Suprapubic skin (tissue), 4 donors: ENCODE measurements around the gene COL28A1. TPM values are rescaled to one million over a fixed set of nuclear protein-coding genes. Genes with fewer than 3 reads are reported as not detected.

Experiments used
- DNase-seq, 2 donors: peaks; one replicate each; pipeline ENCODE4 v3.0.0-alpha.2; 2019; ENCODE audit warnings: low spot score in 2 of 2
- H3K27ac ChIP-seq: fragments of 200-600 bp; sonication (generic); one replicate; pipeline ENCODE4 v1.5.1; 2019
- H3K27me3 ChIP-seq: fragments of 200-600 bp; sonication (generic); one replicate; pipeline ENCODE4 v1.5.1; 2019
- H3K36me3 ChIP-seq: fragments of 200-600 bp; sonication (generic); one replicate; pipeline ENCODE4 v1.5.1; 2019
- H3K4me1 ChIP-seq: fragments of 200-600 bp; sonication (generic); one replicate; pipeline ENCODE4 v1.5.1; 2019
- H3K4me3 ChIP-seq: fragments of 200-600 bp; sonication (generic); one replicate; pipeline ENCODE4 v1.5.1; 2019; ENCODE audit warnings: mild to moderate bottlenecking
- H3K9me3 ChIP-seq: fragments of 200-600 bp; sonication (generic); one replicate; pipeline ENCODE4 v1.5.1; 2019
- CTCF ChIP-seq, 2 donors: fragments of 200-600 bp in 1 of 2; fragments of 450-650 bp in 1 of 2; sonication (generic) in 1 of 2; IDR thresholded peaks; one replicate each; pipeline ENCODE4 v1.5.1; 2016 to 2019; ENCODE audit warnings: antibody characterized with exemption in 2 of 2, mild to moderate bottlenecking in 1 of 2, moderate library complexity in 1 of 2
- EP300 ChIP-seq: sonication (generic); formaldehyde crosslinking; IDR thresholded peaks from one replicate; pipeline ENCODE4 v1.6.1; 2017; ENCODE audit warnings: antibody characterized with exemption
- POLR2A ChIP-seq, 2 donors: fragments of 450-650 bp; IDR thresholded peaks; one replicate each; pipeline ENCODE4 v1.6.1; 2017; ENCODE audit warnings: antibody characterized with exemption in 2 of 2, mild to moderate bottlenecking in 2 of 2, moderate library complexity in 2 of 2
- POLR2AphosphoS5 ChIP-seq, 3 donors: sonication (generic); formaldehyde crosslinking; IDR thresholded peaks; one replicate each; pipeline ENCODE4 v1.6.1; 2017; ENCODE audit warnings: antibody characterized with exemption in 3 of 3
- WGBS: methylation state at CpG from one replicate; pipeline ENCODE4 v1.1.5; 2018; 5-methylcytosine and 5-hydroxymethylcytosine counted together
- total RNA-seq, 4 donors: library from RNA; depleted of rRNA; stranded (reverse); fragments of >200 nt; gene quantifications; one replicate each; pipeline ENCODE4 v1.1.0, GENCODE V29; 2016

Gene COL28A1
- total RNA-seq, 4 donors from 2014 or later, result 0.85 to 2.9 (median 2.0) TPM

GRCh38 chr7:7425321-7425720 is 110.4 kb downstream of the COL28A1 start:
- Histone ChIP-seq H3K36me3 (no peaks in the 10 kb centered on the region), H3K27ac (no peak overlapping the region), H3K9me3 (no peaks in the 10 kb centered on the region), H3K27me3 (no peaks in the 10 kb centered on the region), H3K4me3 (no peak overlapping the region), H3K4me1 (peaks cover 8% of the 10 kb centered on the region)
- TF ChIP-seq POLR2AphosphoS5 (IDR thresholded peaks at IDR 0.05) (no peak), CTCF (IDR thresholded peaks at IDR 0.05) (no peak)
- WGBS, result 89% methylated on average over 7 of the region's 7 CpGs
- DNase-seq, result no peak

- Histone ChIP-seq H3K27ac (no peak overlapping the region), H3K4me3 (peak overlapping the region; percentile 43), H3K4me1 (peaks cover 8% of the 10 kb centered on the region), H3K9me3 (no peaks in the 10 kb centered on the region), H3K27me3 (no peaks in the 10 kb centered on the region), H3K36me3 (no peaks in the 10 kb centered on the region)
- peak in 1 of 2 donors; percentile 59 for DNase-seq
- WGBS, result 37% methylated on average over 14 of the region's 14 CpGs
- TF ChIP-seq EP300 (no peak), CTCF (IDR thresholded peaks at IDR 0.05) (peak; percentile 47 to 69), POLR2AphosphoS5 (IDR thresholded peaks at IDR 0.05) (no peak), POLR2A (IDR thresholded peaks at IDR 0.05) (no peak)
Measured at GRCh38 chr7:7424151-7424873, 111.4 kb downstream of the COL28A1 start.

- 84% methylated on average over 6 of the region's 6 CpGs for WGBS
- Histone ChIP-seq H3K27me3 (no peaks in the 10 kb centered on the region), H3K27ac (no peak overlapping the region), H3K4me3 (no peak overlapping the region), H3K9me3 (no peaks in the 10 kb centered on the region), H3K4me1 (peaks cover 8% of the 10 kb centered on the region), H3K36me3 (no peaks in the 10 kb centered on the region)
- TF ChIP-seq CTCF (IDR thresholded peaks at IDR 0.05), result no peak
- TF ChIP-seq POLR2A (IDR thresholded peaks at IDR 0.05), result no peak
- TF ChIP-seq EP300, result no peak
- no peak for TF ChIP-seq POLR2AphosphoS5 (IDR thresholded peaks at IDR 0.05)
- no peak for DNase-seq
Measured at GRCh38 chr7:7422641-7423040, 113.0 kb downstream of the COL28A1 start.

- 91% methylated on average over 2 of the region's 2 CpGs for WGBS
- no peaks in the 10 kb centered on the region for H3K36me3 ChIP-seq
Measured at GRCh38 chr7:7421826-7422225, 113.8 kb downstream of the COL28A1 start.

GRCh38 chr7:7418997-7419396 is 116.7 kb downstream of the COL28A1 start:
- 67% methylated on average over 2 of the region's 2 CpGs for WGBS
- DNase-seq, result no peak
- Histone ChIP-seq H3K36me3 (no peaks in the 10 kb centered on the region), H3K4me3 (no peak overlapping the region), H3K4me1 (peaks cover 4% of the 10 kb centered on the region), H3K9me3 (no peaks in the 10 kb centered on the region), H3K27ac (no peak overlapping the region), H3K27me3 (no peaks in the 10 kb centered on the region)
- TF ChIP-seq CTCF (IDR thresholded peaks at IDR 0.05) (no peak), POLR2AphosphoS5 (IDR thresholded peaks at IDR 0.05) (no peak), POLR2A (IDR thresholded peaks at IDR 0.05) (no peak), EP300 (no peak)

More at GRCh38 chr7:7421826-7422225, 113.8 kb downstream of the COL28A1 start:
- H3K27ac ChIP-seq, result no peak overlapping the region
- no peaks in the 10 kb centered on the region for H3K9me3 ChIP-seq
- DNase-seq, result no peak
- peaks cover 6% of the 10 kb centered on the region for H3K4me1 ChIP-seq
- no peak for TF ChIP-seq CTCF (IDR thresholded peaks at IDR 0.05)
- TF ChIP-seq POLR2A (IDR thresholded peaks at IDR 0.05), result no peak
- no peak for TF ChIP-seq EP300
- no peak for TF ChIP-seq POLR2AphosphoS5 (IDR thresholded peaks at IDR 0.05)
- H3K27me3 ChIP-seq, result no peaks in the 10 kb centered on the region
- H3K4me3 ChIP-seq, result no peak overlapping the region
